Activated CD8-positive, alpha-beta memory T cell treated with anti-CD3 and anti-CD28 coated beads, Interleukin-2, amount 10 ng/mL, durations not matched to agents 7 days and 5 days (primary cell): ENCODE data around the gene AMIGO3. TPM values are rescaled to one million over a fixed set of nuclear protein-coding genes. Genes with fewer than 3 reads are reported as not detected.
A peak's percentile ranks its signal among the peaks of the same experiment; 100 is the strongest.

ENCODE experiments used
- ATAC-seq: fragments of 150-1000 bp; cut with Tn5 transposase; one replicate; pipeline ENCODE4 v1.10.0; 2021; ENCODE audit warnings: moderate library complexity
- CTCF ChIA-PET: fragments of 350-600 bp; sonication (Branson Sonifier 250); formaldehyde crosslinking; loops from one replicate; lab custom pipeline; 2021; ENCODE audit warnings: antibody characterized with exemption; lab: Charles Lee
- DNase-seq: peaks from one replicate; pipeline ENCODE4 v3.0.0-alpha.2; 2020
- H3K27ac Mint-ChIP-seq: one replicate; pipeline ENCODE4 v1.8.0; 2021; ENCODE audit warnings: mild to moderate bottlenecking, mixed read lengths
- H3K27me3 Mint-ChIP-seq: one replicate; pipeline ENCODE4 v1.8.0; 2021; ENCODE audit warnings: mixed read lengths
- H3K36me3 Mint-ChIP-seq: one replicate; pipeline ENCODE4 v1.8.0; 2021; ENCODE audit warnings: mild to moderate bottlenecking, mixed read lengths
- H3K4me1 Mint-ChIP-seq: one replicate; pipeline ENCODE4 v1.8.0; 2021; ENCODE audit warnings: mixed read lengths
- H3K4me3 Mint-ChIP-seq: one replicate; pipeline ENCODE4 v1.8.0; 2021; ENCODE audit warnings: mild to moderate bottlenecking, moderate library complexity, mixed read lengths
- H3K9me3 Mint-ChIP-seq: one replicate; pipeline ENCODE4 v1.8.0; 2022; ENCODE audit warnings: low read depth, mixed read lengths
- total RNA-seq, 2 experiments: library from RNA; stranded (reverse); gene quantifications; one replicate each; pipeline ENCODE4 v1.2.3, GENCODE V29; 2021

AMIGO3 gene
- total RNA-seq, 2 experiments from 2014 or later: 0.19 to 1.2 TPM

DNA sequence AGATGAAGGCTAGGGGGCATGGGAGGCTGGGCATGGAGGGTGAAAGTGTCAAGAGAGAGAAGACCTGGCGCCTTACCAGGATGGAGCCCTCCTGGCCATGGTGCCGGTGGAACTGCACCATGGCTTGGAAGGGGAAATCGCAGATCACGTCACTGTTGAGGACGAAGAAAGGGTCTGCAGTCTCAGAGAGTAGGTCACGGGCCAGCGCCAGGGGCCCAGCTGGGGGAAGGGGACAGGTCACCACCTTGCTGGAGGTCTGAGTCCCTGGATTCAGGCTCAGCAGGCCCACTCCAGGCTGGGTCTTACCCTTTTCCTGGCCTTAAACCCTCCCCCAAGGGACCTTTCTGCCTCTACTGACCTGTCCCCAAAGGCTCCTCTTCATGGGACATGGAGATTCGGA lies 3.4 kb upstream of the AMIGO3 start:
- Mint-ChIP-seq H3K27me3 (no peaks in the 10 kb centered on the region), H3K36me3 (peaks cover 6% of the 10 kb centered on the region), H3K4me3 (peak overlapping the region; percentile 93), H3K27ac (peak overlapping the region; percentile 96), H3K4me1 (peaks cover 30% of the 10 kb centered on the region), H3K9me3 (no peaks in the 10 kb centered on the region)
- CTCF ChIA-PET: interaction anchor here (1.0 to 1.9 kb wide), 4 partner anchors 10 to 183 kb away, joined by 3 to 9 read pairs (median 4); partner anchors contain the start of gene IP6K1
- DNase-seq (no peak), ATAC-seq (no peak)

GRCh38 chr3:49721896-49722781 lies 2.7 kb upstream of the AMIGO3 start:
- peak overlapping the region; percentile 96 for H3K27ac Mint-ChIP-seq
- H3K4me3 Mint-ChIP-seq: peak overlapping the region; percentile 93
- ATAC-seq: no peak

GRCh38 chr3:49721596-49721895 lies 2.1 kb upstream of the AMIGO3 start:
- peaks cover 30% of the 10 kb centered on the region for H3K4me1 Mint-ChIP-seq
- no peak overlapping the region for H3K27ac Mint-ChIP-seq
- DNase-seq (no peak), ATAC-seq (no peak)
- peaks cover 4% of the 10 kb centered on the region for H3K36me3 Mint-ChIP-seq
- no peaks in the 10 kb centered on the region for H3K27me3 Mint-ChIP-seq
- H3K9me3 Mint-ChIP-seq: no peaks in the 10 kb centered on the region
- CTCF ChIA-PET: interaction anchor here (2.6 kb wide), 1 partner anchor 10 kb away, joined by 8 read pairs; no protein-coding TSS in a partner anchor
- no peak overlapping the region for H3K4me3 Mint-ChIP-seq

More at GRCh38 chr3:49721896-49722781, 2.7 kb upstream of the AMIGO3 start:
- peak; percentile 40 for DNase-seq
- Mint-ChIP-seq H3K4me1 (peaks cover 30% of the 10 kb centered on the region), H3K36me3 (peaks cover 4% of the 10 kb centered on the region), H3K27me3 (no peaks in the 10 kb centered on the region), H3K9me3 (no peaks in the 10 kb centered on the region)
- CTCF ChIA-PET: interaction anchor here (1.2 to 2.6 kb wide), 2 partner anchors 10 to 20 kb away, joined by 5 to 8 read pairs; no protein-coding TSS in a partner anchor

DNA sequence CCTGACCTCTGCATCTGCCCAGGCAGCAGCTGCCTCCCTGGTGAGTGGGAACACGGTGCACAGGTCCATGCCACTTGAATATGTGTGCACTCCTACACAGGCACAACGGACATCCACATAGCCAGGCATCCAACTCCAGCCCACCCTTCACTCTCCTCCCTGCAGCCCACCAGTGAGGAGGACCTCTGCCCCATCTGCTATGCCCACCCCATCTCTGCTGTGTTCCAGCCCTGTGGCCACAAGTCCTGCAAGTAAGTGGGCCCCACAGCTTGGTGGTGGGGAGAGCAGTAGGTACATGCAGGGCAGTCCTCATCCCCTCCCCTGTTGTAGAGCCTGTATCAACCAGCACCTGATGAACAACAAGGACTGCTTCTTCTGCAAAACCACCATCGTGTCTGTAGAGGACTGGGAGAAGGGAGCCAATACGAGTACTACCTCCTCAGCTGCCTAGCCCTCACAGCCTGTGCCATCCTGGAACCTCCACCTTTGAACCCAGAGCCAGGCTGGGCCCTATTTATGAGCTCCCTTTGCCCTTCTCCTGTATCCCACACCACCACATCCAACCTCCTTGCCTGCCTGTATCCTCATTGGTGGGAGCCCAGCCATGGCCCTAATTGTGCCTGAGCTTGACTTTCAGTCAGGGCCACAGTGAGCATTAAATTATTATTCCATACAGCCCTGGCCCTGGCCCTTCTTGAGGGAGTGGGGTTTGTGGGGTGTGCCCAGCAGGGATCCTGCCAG lies 1.5 kb upstream of the AMIGO3 start:
- DNase-seq: peak; percentile 40

GRCh38 chr3:49718858-49719213 lies 648 bp downstream of the AMIGO3 start:
- no peaks in the 10 kb centered on the region for H3K27me3 Mint-ChIP-seq
- no peaks in the 10 kb centered on the region for H3K9me3 Mint-ChIP-seq
- ATAC-seq: no peak
- peak overlapping the region; percentile 76 for H3K27ac Mint-ChIP-seq
- CTCF ChIA-PET: interaction anchor here (0.9 to 2.5 kb wide), 10 partner anchors 10 to 179 kb away, joined by 3 to 24 read pairs (median 5); no protein-coding TSS in a partner anchor
- peaks cover 2% of the 10 kb centered on the region for H3K36me3 Mint-ChIP-seq
- DNase-seq: no peak
- H3K4me1 Mint-ChIP-seq: peaks cover 21% of the 10 kb centered on the region
- peak overlapping the region; percentile 77 for H3K4me3 Mint-ChIP-seq

More for the DNA sequence above, 1.5 kb upstream of the AMIGO3 start:
- no peak overlapping the region for H3K4me3 Mint-ChIP-seq
- peaks cover 4% of the 10 kb centered on the region for H3K36me3 Mint-ChIP-seq
- CTCF ChIA-PET: interaction anchor here (1.5 to 2.6 kb wide), 2 partner anchors 9 to 118 kb away, joined by 6 to 8 read pairs; no protein-coding TSS in a partner anchor
- H3K27ac Mint-ChIP-seq: peak overlapping the region; percentile 12
- peaks cover 30% of the 10 kb centered on the region for H3K4me1 Mint-ChIP-seq
- H3K27me3 Mint-ChIP-seq: no peaks in the 10 kb centered on the region
- no peaks in the 10 kb centered on the region for H3K9me3 Mint-ChIP-seq
- no peak for ATAC-seq

DNA sequence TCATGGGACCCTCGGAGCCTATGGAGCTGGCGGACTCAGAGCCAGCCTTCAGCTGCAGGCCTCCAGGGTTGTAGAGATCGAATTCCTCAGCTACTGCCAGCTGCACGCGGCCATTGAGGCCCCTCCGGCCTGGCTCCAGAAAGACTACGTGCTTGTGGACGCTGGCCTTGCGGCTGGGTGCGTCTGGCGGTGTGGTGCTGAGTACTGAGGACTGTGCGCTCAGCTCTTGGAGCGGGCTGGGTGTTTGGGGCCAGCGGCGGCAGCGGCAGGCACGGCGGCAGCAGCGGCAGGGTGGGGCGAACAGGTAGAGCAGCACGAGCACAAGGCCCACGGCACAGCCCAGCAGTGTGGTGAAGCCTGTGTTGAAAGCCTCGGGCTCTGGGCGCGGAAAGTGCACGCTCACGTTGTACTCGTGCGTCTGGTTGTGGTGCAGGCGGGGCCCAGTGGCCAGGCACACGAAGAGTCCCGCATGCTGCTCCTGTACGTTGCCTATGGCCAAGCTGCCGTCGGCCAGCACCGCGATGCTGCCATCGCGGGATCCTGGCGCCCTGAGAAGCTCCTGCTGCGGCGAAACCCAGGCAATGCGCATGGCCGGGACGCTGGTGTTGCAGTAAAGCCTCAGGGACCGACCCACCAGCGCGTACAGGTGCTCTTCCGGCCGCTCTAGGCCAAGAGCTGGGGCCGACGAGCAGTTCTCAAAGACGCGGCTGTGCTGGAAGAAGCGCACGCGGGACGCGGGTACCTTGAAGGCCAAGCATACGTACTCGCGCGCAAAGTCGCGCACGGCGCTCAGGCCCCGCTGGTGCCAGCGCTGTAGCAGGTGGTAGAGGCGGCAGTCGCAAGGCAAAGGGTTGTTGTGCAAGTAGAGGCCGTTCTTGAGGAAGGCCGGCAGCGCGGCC lies 1.3 kb downstream of the AMIGO3 start:
- Mint-ChIP-seq H3K27me3 (no peaks in the 10 kb centered on the region), H3K9me3 (no peaks in the 10 kb centered on the region), H3K4me3 (peak overlapping the region; percentile 77), H3K27ac (no peak overlapping the region), H3K36me3 (peaks cover 2% of the 10 kb centered on the region), H3K4me1 (peaks cover 22% of the 10 kb centered on the region)
- ATAC-seq (no peak), DNase-seq (no peak)
- CTCF ChIA-PET: interaction anchor here (0.9 to 2.5 kb wide), 7 partner anchors 11 to 178 kb away, joined by 3 to 24 read pairs (median 5); no protein-coding TSS in a partner anchor

GRCh38 chr3:49717211-49717958 lies 2.1 kb downstream of the AMIGO3 start:
- Mint-ChIP-seq H3K27ac (no peak overlapping the region), H3K36me3 (peaks cover 2% of the 10 kb centered on the region), H3K4me1 (peaks cover 25% of the 10 kb centered on the region), H3K27me3 (no peaks in the 10 kb centered on the region), H3K9me3 (no peaks in the 10 kb centered on the region), H3K4me3 (no peak overlapping the region)
- ATAC-seq (no peak), DNase-seq (no peak)
- CTCF ChIA-PET: interaction anchor here (0.7 to 2.5 kb wide), 4 partner anchors 12 to 122 kb away, joined by 3 to 24 read pairs (median 4); no protein-coding TSS in a partner anchor

DNA sequence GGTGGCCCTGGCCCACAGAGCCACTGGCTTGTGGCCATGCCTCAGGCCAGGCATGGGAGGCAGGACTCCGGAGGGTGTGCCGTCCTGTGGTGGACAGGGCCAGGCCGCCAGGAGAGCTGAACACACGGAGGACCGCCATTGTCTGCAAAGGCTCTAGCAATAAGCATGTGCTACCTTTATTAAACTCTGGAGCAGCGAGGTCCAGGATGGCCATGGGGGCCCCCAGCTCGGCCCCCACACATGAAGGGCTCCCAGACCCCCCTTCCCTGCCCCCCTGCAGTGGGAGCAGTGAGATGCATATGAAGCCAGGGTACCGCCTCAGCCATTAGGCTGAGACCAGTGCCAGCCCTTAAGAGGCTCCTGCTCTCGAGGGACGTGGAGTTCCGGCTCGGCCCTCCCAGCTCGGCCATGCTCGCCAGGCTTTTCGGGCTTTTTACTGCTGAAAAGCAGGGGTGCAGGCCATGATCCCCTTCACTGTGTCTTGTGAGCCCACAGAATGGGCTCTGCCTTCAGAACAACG lies 2.7 kb downstream of the AMIGO3 start:
- H3K9me3 Mint-ChIP-seq: no peaks in the 10 kb centered on the region
- H3K4me3 Mint-ChIP-seq: no peak overlapping the region
- CTCF ChIA-PET: interaction anchor here (0.7 to 0.8 kb wide), 2 partner anchors 13 to 123 kb away, joined by 3 read pairs; no protein-coding TSS in a partner anchor
- DNase-seq (no peak), ATAC-seq (no peak)
- no peak overlapping the region for H3K27ac Mint-ChIP-seq
- H3K27me3 Mint-ChIP-seq: no peaks in the 10 kb centered on the region
- H3K36me3 Mint-ChIP-seq: peaks cover 2% of the 10 kb centered on the region
- peaks cover 29% of the 10 kb centered on the region for H3K4me1 Mint-ChIP-seq

- Mint-ChIP-seq H3K27ac (no peak overlapping the region), H3K36me3 (peaks cover under 1% of the 10 kb centered on the region), H3K27me3 (no peaks in the 10 kb centered on the region), H3K4me1 (peaks cover 34% of the 10 kb centered on the region), H3K4me3 (no peak overlapping the region), H3K9me3 (no peaks in the 10 kb centered on the region)
- ATAC-seq (no peak), DNase-seq (no peak)
- CTCF ChIA-PET: interaction anchor here (0.8 kb wide), 1 partner anchor 13 kb away, joined by 3 read pairs; no protein-coding TSS in a partner anchor
Observed at GRCh38 chr3:49716169-49716568, 3.3 kb downstream of the AMIGO3 start.

GRCh38 chr3:49715611-49716121 lies 3.8 kb downstream of the AMIGO3 start:
- ATAC-seq: no peak
- CTCF ChIA-PET: interaction anchor here (1.1 kb wide), 1 partner anchor 12 kb away, joined by 4 read pairs; no protein-coding TSS in a partner anchor

DNA sequence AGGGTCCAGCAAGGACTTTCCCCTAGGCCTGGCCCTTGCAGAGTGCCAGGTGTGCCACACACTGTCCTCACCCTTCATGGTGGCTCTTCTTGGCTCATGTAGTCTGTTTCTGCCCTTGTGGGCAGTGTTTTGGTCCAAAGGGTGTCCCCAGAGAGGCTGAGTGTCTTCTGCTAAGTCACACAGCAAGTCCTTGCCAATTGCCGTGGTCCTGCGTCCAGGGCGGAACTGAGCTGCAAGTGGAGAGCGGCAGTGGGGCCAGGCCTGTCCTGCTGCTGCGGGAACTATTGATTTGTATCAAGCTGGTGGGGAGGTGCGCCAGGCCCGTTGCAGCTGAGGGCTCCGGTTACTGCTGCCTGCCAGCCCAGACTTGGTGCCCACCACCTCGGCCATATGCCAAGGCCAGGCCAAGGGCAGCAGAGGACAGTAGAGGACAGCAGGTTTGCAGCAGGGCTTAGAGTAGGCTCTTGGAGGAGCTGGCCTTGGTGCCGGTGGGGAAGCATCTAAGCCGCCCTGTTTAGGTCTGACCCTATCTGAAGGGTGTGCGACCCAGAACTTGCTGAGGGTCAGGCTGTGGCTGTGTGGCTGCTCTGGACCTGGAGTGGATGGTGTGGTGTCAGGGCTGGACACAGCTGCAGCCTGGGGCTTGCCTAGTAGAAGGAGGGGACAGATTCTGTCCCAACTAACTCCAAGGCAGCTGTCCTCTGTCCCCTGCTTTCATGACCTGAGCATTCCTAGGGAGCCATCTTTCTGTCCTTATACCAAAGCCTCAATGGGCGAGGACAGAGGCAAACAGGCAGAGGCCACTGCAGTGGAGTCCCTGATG lies 4.5 kb downstream of the AMIGO3 start:
- H3K36me3 Mint-ChIP-seq: no peaks in the 10 kb centered on the region

More at GRCh38 chr3:49715611-49716121, 3.8 kb downstream of the AMIGO3 start:
- no peaks in the 10 kb centered on the region for H3K27me3 Mint-ChIP-seq
- no peaks in the 10 kb centered on the region for H3K36me3 Mint-ChIP-seq
- H3K4me3 Mint-ChIP-seq: no peak overlapping the region
- no peak overlapping the region for H3K27ac Mint-ChIP-seq
- H3K9me3 Mint-ChIP-seq: no peaks in the 10 kb centered on the region
- H3K4me1 Mint-ChIP-seq: peaks cover 39% of the 10 kb centered on the region
- no peak for DNase-seq

More for the DNA sequence above, 4.5 kb downstream of the AMIGO3 start:
- H3K27me3 Mint-ChIP-seq: no peaks in the 10 kb centered on the region
- H3K4me1 Mint-ChIP-seq: peaks cover 41% of the 10 kb centered on the region
- DNase-seq: no peak
- H3K27ac Mint-ChIP-seq: no peak overlapping the region
- H3K4me3 Mint-ChIP-seq: no peak overlapping the region
- CTCF ChIA-PET: interaction anchor here (1.1 kb wide), 1 partner anchor 11 kb away, joined by 4 read pairs; no protein-coding TSS in a partner anchor
- ATAC-seq: no peak
- H3K9me3 Mint-ChIP-seq: no peaks in the 10 kb centered on the region
